ENCODE results near the gene GZMA.
"Not testable (repeated sequence)": the region's sequence is repeated elsewhere in the genome, so short reads cannot be mapped to it uniquely, and the experiment has no call there.

Gene GZMA

GRCh38 chr5:55089301-55089700 is 13.1 kb upstream of the GZMA start:
- H3K27me3 ChIP-seq (ENCODE audit: control insufficient read depth, insufficient read depth, low read length); H3K9me3 ChIP-seq (replicated peaks; ENCODE audit: low read length); H3K36me3 ChIP-seq (ENCODE audit: insufficient read depth, low read length); H3K4me2 ChIP-seq (ENCODE audit: low read length); H3K4me3 ChIP-seq (ENCODE audit: low read length); H3K4me1 ChIP-seq (ENCODE audit: control insufficient read depth, insufficient read depth, low read length); H3K9ac ChIP-seq (ENCODE audit: low read depth, low read length): not testable (repeated sequence)

GRCh38 chr5:55091011-55091410 is 11.4 kb upstream of the GZMA start:
- not testable (repeated sequence) for H3K4me3 ChIP-seq (ENCODE audit: low read length); H3K9ac ChIP-seq (ENCODE audit: low read depth, low read length); H3K9me3 ChIP-seq (replicated peaks; ENCODE audit: low read length); H3K36me3 ChIP-seq (ENCODE audit: insufficient read depth, low read length); H3K4me2 ChIP-seq (ENCODE audit: low read length); H3K4me1 ChIP-seq (ENCODE audit: control insufficient read depth, insufficient read depth, low read length)
- peaks cover 13% of the 10 kb centered on the region for H3K27me3 ChIP-seq (ENCODE audit: control insufficient read depth, insufficient read depth, low read length)

GRCh38 chr5:55096182-55096581 is 6.3 kb upstream of the GZMA start:
- Histone ChIP-seq H3K36me3 (ENCODE audit: insufficient read depth, low read length) (no peaks in the 10 kb centered on the region), H3K4me3 (ENCODE audit: low read length) (no peak overlapping the region), H3K4me1 (ENCODE audit: control insufficient read depth, insufficient read depth, low read length) (no peaks in the 10 kb centered on the region), H3K27me3 (ENCODE audit: control insufficient read depth, insufficient read depth, low read length) (peaks cover 13% of the 10 kb centered on the region), H3K9ac (ENCODE audit: low read depth, low read length) (no peak overlapping the region), H3K4me2 (ENCODE audit: low read length) (no peak overlapping the region), H3K9me3 (replicated peaks; ENCODE audit: low read length) (no peaks in the 10 kb centered on the region)

- H3K9ac ChIP-seq (ENCODE audit: low read depth, low read length), result no peak overlapping the region
- peaks cover 13% of the 10 kb centered on the region for H3K27me3 ChIP-seq (ENCODE audit: control insufficient read depth, insufficient read depth, low read length)
- no peak overlapping the region for H3K4me2 ChIP-seq (ENCODE audit: low read length)
- H3K36me3 ChIP-seq (ENCODE audit: insufficient read depth, low read length), result no peaks in the 10 kb centered on the region
- no peaks in the 10 kb centered on the region for H3K4me1 ChIP-seq (ENCODE audit: control insufficient read depth, insufficient read depth, low read length)
- no peak overlapping the region for H3K4me3 ChIP-seq (ENCODE audit: low read length)
- H3K9me3 ChIP-seq (replicated peaks; ENCODE audit: low read length), result no peaks in the 10 kb centered on the region
These were observed 5.6 kb upstream of the GZMA start for GRCh38 chr5:55096861-55097260.

- not testable (repeated sequence) for H3K36me3 ChIP-seq (ENCODE audit: insufficient read depth, low read length); H3K4me3 ChIP-seq (ENCODE audit: low read length); H3K4me2 ChIP-seq (ENCODE audit: low read length); H3K27me3 ChIP-seq (ENCODE audit: control insufficient read depth, insufficient read depth, low read length); H3K9ac ChIP-seq (ENCODE audit: low read depth, low read length); H3K4me1 ChIP-seq (ENCODE audit: control insufficient read depth, insufficient read depth, low read length); H3K9me3 ChIP-seq (replicated peaks; ENCODE audit: low read length)
These were observed 1.3 kb upstream of the GZMA start for GRCh38 chr5:55101148-55101547.

GRCh38 chr5:55101556-55102276 is 730 bp upstream of the GZMA start:
- no peaks in the 10 kb centered on the region for H3K4me1 ChIP-seq (ENCODE audit: control insufficient read depth, insufficient read depth, low read length)
- H3K4me2 ChIP-seq (ENCODE audit: low read length), result no peak overlapping the region
- H3K9ac ChIP-seq (ENCODE audit: low read depth, low read length), result no peak overlapping the region
- no peaks in the 10 kb centered on the region for H3K27me3 ChIP-seq (ENCODE audit: control insufficient read depth, insufficient read depth, low read length)
- no peaks in the 10 kb centered on the region for H3K9me3 ChIP-seq (replicated peaks; ENCODE audit: low read length)
- H3K36me3 ChIP-seq (ENCODE audit: insufficient read depth, low read length), result no peaks in the 10 kb centered on the region
- no peak overlapping the region for H3K4me3 ChIP-seq (ENCODE audit: low read length)

- no peaks in the 10 kb centered on the region for H3K9me3 ChIP-seq (replicated peaks; ENCODE audit: low read length)
- H3K4me1 ChIP-seq (ENCODE audit: control insufficient read depth, insufficient read depth, low read length), result no peaks in the 10 kb centered on the region
These were observed 1.8 kb downstream of the GZMA start for GRCh38 chr5:55104036-55104772.

GRCh38 chr5:55104946-55105701 is 2.7 kb downstream of the GZMA start:
- H3K9ac ChIP-seq (ENCODE audit: low read depth, low read length), result no peak overlapping the region
- H3K4me3 ChIP-seq (ENCODE audit: low read length), result no peak overlapping the region
- no peaks in the 10 kb centered on the region for H3K27me3 ChIP-seq (ENCODE audit: control insufficient read depth, insufficient read depth, low read length)
- H3K36me3 ChIP-seq (ENCODE audit: insufficient read depth, low read length), result no peaks in the 10 kb centered on the region
- no peak overlapping the region for H3K4me2 ChIP-seq (ENCODE audit: low read length)
- no peaks in the 10 kb centered on the region for H3K4me1 ChIP-seq (ENCODE audit: control insufficient read depth, insufficient read depth, low read length)
- no peaks in the 10 kb centered on the region for H3K9me3 ChIP-seq (replicated peaks; ENCODE audit: low read length)

More at GRCh38 chr5:55104036-55104772, 1.8 kb downstream of the GZMA start:
- no peaks in the 10 kb centered on the region for H3K27me3 ChIP-seq (ENCODE audit: control insufficient read depth, insufficient read depth, low read length)
- H3K36me3 ChIP-seq (ENCODE audit: insufficient read depth, low read length), result no peaks in the 10 kb centered on the region
- H3K4me3 ChIP-seq (ENCODE audit: low read length), result no peak overlapping the region
- no peak overlapping the region for H3K4me2 ChIP-seq (ENCODE audit: low read length)
- no peak overlapping the region for H3K9ac ChIP-seq (ENCODE audit: low read depth, low read length)

GRCh38 chr5:55105976-55106375 is 3.5 kb downstream of the GZMA start:
- H3K9me3 ChIP-seq (replicated peaks; ENCODE audit: low read length); H3K36me3 ChIP-seq (ENCODE audit: insufficient read depth, low read length); H3K4me2 ChIP-seq (ENCODE audit: low read length); H3K4me3 ChIP-seq (ENCODE audit: low read length); H3K4me1 ChIP-seq (ENCODE audit: control insufficient read depth, insufficient read depth, low read length); H3K9ac ChIP-seq (ENCODE audit: low read depth, low read length); H3K27me3 ChIP-seq (ENCODE audit: control insufficient read depth, insufficient read depth, low read length): not testable (repeated sequence)

- Histone ChIP-seq H3K9me3 (replicated peaks; ENCODE audit: low read length) (no peaks in the 10 kb centered on the region), H3K4me3 (ENCODE audit: low read length) (no peak overlapping the region), H3K9ac (ENCODE audit: low read depth, low read length) (no peak overlapping the region), H3K4me1 (ENCODE audit: control insufficient read depth, insufficient read depth, low read length) (no peaks in the 10 kb centered on the region), H3K4me2 (ENCODE audit: low read length) (no peak overlapping the region), H3K27me3 (ENCODE audit: control insufficient read depth, insufficient read depth, low read length) (peaks cover 7% of the 10 kb centered on the region), H3K36me3 (ENCODE audit: insufficient read depth, low read length) (no peaks in the 10 kb centered on the region)
These were observed 6.2 kb downstream of the GZMA start for GRCh38 chr5:55108661-55109060.

GRCh38 chr5:55110217-55110616 is 7.8 kb downstream of the GZMA start:
- peaks cover 7% of the 10 kb centered on the region for H3K27me3 ChIP-seq (ENCODE audit: control insufficient read depth, insufficient read depth, low read length)
- H3K9ac ChIP-seq (ENCODE audit: low read depth, low read length), result no peak overlapping the region
- no peak overlapping the region for H3K4me3 ChIP-seq (ENCODE audit: low read length)
- no peak overlapping the region for H3K4me2 ChIP-seq (ENCODE audit: low read length)
- H3K9me3 ChIP-seq (replicated peaks; ENCODE audit: low read length), result no peaks in the 10 kb centered on the region
- H3K4me1 ChIP-seq (ENCODE audit: control insufficient read depth, insufficient read depth, low read length), result no peaks in the 10 kb centered on the region
- H3K36me3 ChIP-seq (ENCODE audit: insufficient read depth, low read length), result no peaks in the 10 kb centered on the region
